Measurements from ENCODE around the gene FGF12. TPM values are rescaled to one million over a fixed set of nuclear protein-coding genes. Genes with fewer than 3 reads are reported as not detected.

Gene FGF12
- total RNA-seq, 6 experiments from 2014 or later = 0.29 to 6.5 (median 0.76) TPM

DNA sequence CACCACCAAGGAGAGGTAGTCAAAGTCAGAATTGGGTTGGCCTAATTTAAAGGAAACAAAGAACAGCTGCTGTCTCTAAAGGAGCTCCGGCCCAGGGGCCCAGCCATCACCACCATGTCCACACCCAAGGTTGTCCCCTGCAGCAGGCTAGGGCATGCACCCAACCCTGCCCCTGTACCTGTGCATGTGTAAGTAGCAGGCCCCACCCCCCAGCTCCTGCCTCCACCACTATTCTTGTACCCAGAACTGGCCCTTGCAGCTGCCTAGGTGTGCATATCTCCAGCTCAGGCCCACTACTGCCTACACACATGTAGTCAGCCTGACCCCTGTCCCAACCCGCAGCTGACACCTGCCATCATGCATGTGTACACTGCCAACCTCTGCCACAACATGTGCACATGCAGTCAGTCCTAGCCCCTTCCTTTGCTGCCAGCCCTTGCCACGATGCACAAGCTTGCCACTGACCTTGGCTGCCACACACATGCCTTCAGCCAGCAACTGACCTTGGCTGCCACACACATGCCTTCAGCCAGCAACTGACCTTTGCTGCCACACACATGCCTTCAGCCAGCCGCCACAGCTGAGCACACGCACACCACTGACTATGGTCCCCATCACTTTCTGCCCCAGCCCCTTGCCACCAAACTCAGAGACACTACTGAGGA lies 39.7 kb downstream of the FGF12 start:
- Histone ChIP-seq H3K9me3 (no peaks in the 10 kb centered on the region), H3K27ac (no peak overlapping the region), H3K4me3 (no peak overlapping the region), H3K36me3 (no peaks in the 10 kb centered on the region), H3K27me3 (no peaks in the 10 kb centered on the region), H3K4me1 (no peaks in the 10 kb centered on the region)
- peak in 3 of 4 donors; percentile 22 to 81 (median 35) for ATAC-seq
- DNase-seq = peak in 2 of 3 donors; percentile 49 to 54
- TF ChIP-seq, protein P1, sequence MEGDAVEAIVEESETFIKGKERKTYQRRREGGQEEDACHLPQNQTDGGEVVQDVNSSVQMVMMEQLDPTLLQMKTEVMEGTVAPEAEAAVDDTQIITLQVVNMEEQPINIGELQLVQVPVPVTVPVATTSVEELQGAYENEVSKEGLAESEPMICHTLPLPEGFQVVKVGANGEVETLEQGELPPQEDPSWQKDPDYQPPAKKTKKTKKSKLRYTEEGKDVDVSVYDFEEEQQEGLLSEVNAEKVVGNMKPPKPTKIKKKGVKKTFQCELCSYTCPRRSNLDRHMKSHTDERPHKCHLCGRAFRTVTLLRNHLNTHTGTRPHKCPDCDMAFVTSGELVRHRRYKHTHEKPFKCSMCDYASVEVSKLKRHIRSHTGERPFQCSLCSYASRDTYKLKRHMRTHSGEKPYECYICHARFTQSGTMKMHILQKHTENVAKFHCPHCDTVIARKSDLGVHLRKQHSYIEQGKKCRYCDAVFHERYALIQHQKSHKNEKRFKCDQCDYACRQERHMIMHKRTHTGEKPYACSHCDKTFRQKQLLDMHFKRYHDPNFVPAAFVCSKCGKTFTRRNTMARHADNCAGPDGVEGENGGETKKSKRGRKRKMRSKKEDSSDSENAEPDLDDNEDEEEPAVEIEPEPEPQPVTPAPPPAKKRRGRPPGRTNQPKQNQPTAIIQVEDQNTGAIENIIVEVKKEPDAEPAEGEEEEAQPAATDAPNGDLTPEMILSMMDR (IDR thresholded peaks at IDR 0.05) = no peak
- TF ChIP-seq POLR2A (IDR thresholded peaks at IDR 0.05) = no peak
- intact Hi-C loops (cut with DNase I) = no loop called here
- WGBS (ENCODE audit: insufficient coverage, low coverage, low lambda C conversion rate, missing lambda C conversion rate) = 36% methylated on average over 4 of the region's 5 CpGs

DNA sequence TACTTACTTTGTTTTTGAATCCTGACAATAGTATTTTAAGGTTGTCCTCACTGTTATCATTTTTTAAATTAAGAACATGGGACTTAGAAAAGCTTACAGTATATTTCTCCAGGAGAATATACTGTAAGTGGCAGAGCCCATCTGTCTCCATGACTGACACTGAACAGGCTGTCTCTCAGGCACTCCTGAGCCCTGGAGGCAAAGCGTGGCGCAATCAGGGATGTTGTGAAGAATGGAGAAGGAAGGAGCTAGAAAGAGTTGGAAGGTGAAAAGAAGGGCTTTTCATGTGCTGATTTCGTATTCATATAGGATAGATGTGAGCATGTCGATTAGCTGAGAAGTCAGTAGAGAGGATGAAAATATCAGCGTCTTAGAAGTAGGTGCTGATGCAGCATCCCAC lies 41.5 kb downstream of the FGF12 start:
- Histone ChIP-seq H3K9me3 (no peaks in the 10 kb centered on the region), H3K4me3 (no peak overlapping the region), H3K27me3 (no peaks in the 10 kb centered on the region), H3K36me3 (no peaks in the 10 kb centered on the region), H3K27ac (no peak overlapping the region), H3K4me1 (no peaks in the 10 kb centered on the region)
- DNase-seq (no peak), ATAC-seq (no peak)
- TF ChIP-seq, protein P1 (IDR thresholded peaks at IDR 0.05) = no peak
- no peak for TF ChIP-seq POLR2A (IDR thresholded peaks at IDR 0.05)
- intact Hi-C loops (cut with DNase I) = no loop called here
- WGBS (ENCODE audit: insufficient coverage, low coverage, low lambda C conversion rate, missing lambda C conversion rate) = 65% methylated on average over 4 of the region's 5 CpGs

DNA sequence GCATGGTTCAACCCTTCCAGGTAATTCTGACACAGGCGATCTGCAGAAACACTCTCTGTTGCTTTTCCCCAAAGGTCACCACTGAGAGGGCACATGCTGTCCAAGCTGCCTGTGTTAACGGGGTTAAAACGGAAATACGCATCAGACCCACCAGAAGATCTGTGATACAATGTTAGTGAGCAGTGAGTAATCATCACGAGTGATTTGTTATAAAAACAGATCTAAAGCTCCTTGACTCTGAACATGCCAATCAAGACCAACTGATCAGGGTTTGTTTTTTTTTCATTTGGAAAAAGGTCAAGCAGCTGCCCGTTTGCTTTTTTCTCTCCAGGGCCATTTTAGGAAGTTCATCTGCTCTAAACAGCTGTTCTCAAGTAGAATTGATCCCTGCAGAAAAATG lies 43.2 kb downstream of the FGF12 start:
- no peak for DNase-seq
- no peak overlapping the region for H3K4me3 ChIP-seq
- no peaks in the 10 kb centered on the region for H3K27me3 ChIP-seq
- WGBS (ENCODE audit: insufficient coverage, low coverage, low lambda C conversion rate, missing lambda C conversion rate) = 37% methylated on average over 2 of the region's 6 CpGs
- ATAC-seq = no peak
- no peaks in the 10 kb centered on the region for H3K36me3 ChIP-seq
- intact Hi-C loops (cut with DNase I) = no loop called here
- H3K4me1 ChIP-seq = no peaks in the 10 kb centered on the region
- TF ChIP-seq POLR2A (IDR thresholded peaks at IDR 0.05) = no peak
- TF ChIP-seq, protein P1 (IDR thresholded peaks at IDR 0.05) = no peak
- H3K9me3 ChIP-seq = no peaks in the 10 kb centered on the region
- no peak overlapping the region for H3K27ac ChIP-seq

DNA sequence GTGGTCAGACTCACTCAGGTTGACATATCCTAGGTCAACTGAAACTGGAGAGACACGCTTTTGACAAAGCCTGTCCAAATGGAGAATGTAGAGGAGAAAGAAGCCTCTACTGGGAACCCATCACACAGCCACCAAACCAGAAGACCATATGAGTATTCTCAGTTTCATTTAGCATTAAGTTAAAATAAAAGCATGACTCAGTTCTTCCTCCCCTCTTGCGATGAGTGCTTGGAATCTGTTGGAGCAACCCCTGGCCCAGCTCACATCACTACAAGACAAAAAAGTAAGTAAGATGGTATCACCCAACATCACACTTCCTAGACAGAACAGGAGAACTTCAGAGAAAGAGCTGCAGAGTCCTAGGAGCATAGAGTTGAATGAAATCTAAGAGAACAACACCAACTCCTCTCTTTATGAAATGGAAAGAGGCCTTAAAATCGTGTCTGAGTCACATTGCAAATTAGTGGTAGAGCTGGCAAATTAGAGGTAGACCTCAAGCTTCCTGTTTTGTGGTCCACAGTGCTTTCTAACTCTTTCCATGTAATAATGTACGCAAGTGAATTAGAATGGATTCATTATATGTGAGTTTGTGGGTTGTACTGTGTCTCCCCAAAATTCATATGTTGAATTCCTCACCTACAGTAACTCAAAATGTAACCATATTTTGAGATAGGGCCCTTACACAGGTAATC lies 51.2 kb downstream of the FGF12 start:
- intact Hi-C loops (cut with DNase I) = no loop called here
- no peaks in the 10 kb centered on the region for H3K9me3 ChIP-seq
- no peaks in the 10 kb centered on the region for H3K4me1 ChIP-seq
- no peaks in the 10 kb centered on the region for H3K36me3 ChIP-seq
- H3K27ac ChIP-seq = no peak overlapping the region
- ATAC-seq = no peak
- TF ChIP-seq, protein P1 (IDR thresholded peaks at IDR 0.05) = no peak
- TF ChIP-seq POLR2A (IDR thresholded peaks at IDR 0.05) = no peak
- WGBS (ENCODE audit: insufficient coverage, low coverage, low lambda C conversion rate, missing lambda C conversion rate) = 51% methylated on average over 2 of the region's 4 CpGs
- no peak for DNase-seq
- no peaks in the 10 kb centered on the region for H3K27me3 ChIP-seq
- H3K4me3 ChIP-seq = no peak overlapping the region
